ENCODE results near the gene CGB3.
"Not testable (repeated sequence)": the region's sequence is repeated elsewhere in the genome, so short reads cannot be mapped to it uniquely, and the experiment has no call there.

The CGB3 gene

GRCh38 chr19:49042177-49042576 is 18.0 kb upstream of the CGB3 start:
- no peak for DNase-seq

GRCh38 chr19:49039736-49040135 is 15.6 kb upstream of the CGB3 start:
- not testable (repeated sequence) for DNase-seq

GRCh38 chr19:49038557-49039276 is 14.6 kb upstream of the CGB3 start:
- not testable (repeated sequence) for DNase-seq

- not testable (repeated sequence) for DNase-seq
Measured at GRCh38 chr19:49038111-49038510, 14.0 kb upstream of the CGB3 start.

- not testable (repeated sequence) for DNase-seq
Measured at GRCh38 chr19:49036815-49037214, 12.7 kb upstream of the CGB3 start, which contains the start of gene CGB1. CGB1 (minus strand) TSS chr19:49036895; CDS start chr19:49036711, 184 bp downstream.

GRCh38 chr19:49031642-49032301 is 7.6 kb upstream of the CGB3 start, which contains the start of gene CGB2:
CGB2 (plus strand) TSS chr19:49031890; CDS start chr19:49032096, 206 bp downstream.
- not testable (repeated sequence) for DNase-seq

GRCh38 chr19:49030323-49030722 is 6.2 kb upstream of the CGB3 start:
- not testable (repeated sequence) for DNase-seq

GRCh38 chr19:49029749-49030148 is 5.6 kb upstream of the CGB3 start:
- DNase-seq: not testable (repeated sequence)

GRCh38 chr19:49028686-49029085 is 4.6 kb upstream of the CGB3 start:
- DNase-seq: not testable (repeated sequence)

GRCh38 chr19:49025599-49025998 is 1.5 kb upstream of the CGB3 start:
- not testable (repeated sequence) for DNase-seq

GRCh38 chr19:49025088-49025487 is 955 bp upstream of the CGB3 start:
- not testable (repeated sequence) for DNase-seq

GRCh38 chr19:49022116-49022515 is 2.0 kb downstream of the CGB3 start:
- DNase-seq: no peak

GRCh38 chr19:49020931-49021895 is 2.9 kb downstream of the CGB3 start:
- DNase-seq: no peak

GRCh38 chr19:49020342-49020741 is 3.8 kb downstream of the CGB3 start:
- DNase-seq: no peak

- DNase-seq: no peak
Measured at GRCh38 chr19:49019242-49019932, 4.7 kb downstream of the CGB3 start.

GRCh38 chr19:49018388-49019241 is 5.5 kb downstream of the CGB3 start:
- DNase-seq: not testable (repeated sequence)

GRCh38 chr19:49017666-49018351 is 6.3 kb downstream of the CGB3 start:
- no peak for DNase-seq

GRCh38 chr19:49017041-49017665 is 7.0 kb downstream of the CGB3 start, which contains the start of gene LHB:
LHB (minus strand) TSS chr19:49017091; CDS start chr19:49017081, 10 bp downstream.
- DNase-seq: no peak

GRCh38 chr19:49016067-49016839 is 7.9 kb downstream of the CGB3 start:
- no peak for DNase-seq

Measured in SIG-M5 (cell line).